HCT116 (cell line): ENCODE data around the gene ARHGAP42.

Source experiments
- POLR2A ChIP-seq: IDR thresholded peaks from 2 replicates; pipeline ENCODE4 v1.7.0; 2011; ENCODE audit warnings: borderline replicate concordance; ENCODE audit not compliant: insufficient read depth, insufficient read length; ENCODE audit errors: extremely low read depth
- YY1 ChIP-seq: IDR thresholded peaks from 2 replicates; pipeline ENCODE4 v1.6.1; 2011; ENCODE audit warnings: low read length, low read depth, moderate library complexity, mild to moderate bottlenecking; ENCODE audit not compliant: insufficient replicate concordance; ENCODE audit errors: extremely low read depth

- TF ChIP-seq YY1: no peak
- TF ChIP-seq POLR2A: no peak
Observed at GRCh38 chr11:100774132-100774531, 87.0 kb downstream of the ARHGAP42 start.
